Vagina (tissue), 2 donors: ENCODE results near the gene KIDINS220.

Experiments used
- POLR2A ChIP-seq, 2 donors: fragments of 450-650 bp; IDR thresholded peaks; one replicate each; pipeline ENCODE4 v1.6.1; 2017; ENCODE audit warnings: antibody characterized with exemption in 2 of 2, mild to moderate bottlenecking in 2 of 2, moderate library complexity in 2 of 2
- POLR2AphosphoS5 ChIP-seq, 2 donors: sonication (generic); formaldehyde crosslinking; IDR thresholded peaks; one replicate each; pipeline ENCODE4 v1.9.0; 2017; ENCODE audit warnings: antibody characterized with exemption in 2 of 2, mild to moderate bottlenecking in 2 of 2, low read depth in 1 of 2; ENCODE audit not compliant: insufficient read depth in 1 of 2
- TF ChIP-seq, protein P1 (sequence below), 3 experiments: fragments of 450-650 bp in 2 of 3; fragments of 200-600 bp in 1 of 3; sonication (generic) in 1 of 3; IDR thresholded peaks; one replicate each; pipeline ENCODE4 v1.5.1; 2017 to 2019; ENCODE audit warnings: antibody characterized with exemption in 3 of 3, mild to moderate bottlenecking in 2 of 3, moderate library complexity in 2 of 3

DNA sequence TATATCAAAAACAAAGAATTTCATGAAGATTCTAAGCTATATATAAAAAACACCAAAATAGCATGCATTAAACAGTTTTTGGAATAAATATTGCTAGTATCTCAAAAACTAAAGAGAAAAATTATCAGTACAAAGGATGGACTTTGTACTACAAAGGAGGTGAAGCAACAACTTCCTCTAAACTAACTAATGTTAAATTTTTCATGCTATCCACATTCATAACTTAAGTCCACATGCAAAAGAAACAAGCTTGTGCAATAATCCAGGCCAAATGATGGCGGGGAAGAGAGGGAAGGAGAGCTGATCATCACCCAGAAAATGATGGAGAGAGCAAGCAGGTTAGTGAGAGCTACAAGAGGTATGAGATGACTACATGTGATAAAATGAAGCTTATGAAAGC, 70.1 kb downstream of the KIDINS220 start:
- TF ChIP-seq, protein P1, sequence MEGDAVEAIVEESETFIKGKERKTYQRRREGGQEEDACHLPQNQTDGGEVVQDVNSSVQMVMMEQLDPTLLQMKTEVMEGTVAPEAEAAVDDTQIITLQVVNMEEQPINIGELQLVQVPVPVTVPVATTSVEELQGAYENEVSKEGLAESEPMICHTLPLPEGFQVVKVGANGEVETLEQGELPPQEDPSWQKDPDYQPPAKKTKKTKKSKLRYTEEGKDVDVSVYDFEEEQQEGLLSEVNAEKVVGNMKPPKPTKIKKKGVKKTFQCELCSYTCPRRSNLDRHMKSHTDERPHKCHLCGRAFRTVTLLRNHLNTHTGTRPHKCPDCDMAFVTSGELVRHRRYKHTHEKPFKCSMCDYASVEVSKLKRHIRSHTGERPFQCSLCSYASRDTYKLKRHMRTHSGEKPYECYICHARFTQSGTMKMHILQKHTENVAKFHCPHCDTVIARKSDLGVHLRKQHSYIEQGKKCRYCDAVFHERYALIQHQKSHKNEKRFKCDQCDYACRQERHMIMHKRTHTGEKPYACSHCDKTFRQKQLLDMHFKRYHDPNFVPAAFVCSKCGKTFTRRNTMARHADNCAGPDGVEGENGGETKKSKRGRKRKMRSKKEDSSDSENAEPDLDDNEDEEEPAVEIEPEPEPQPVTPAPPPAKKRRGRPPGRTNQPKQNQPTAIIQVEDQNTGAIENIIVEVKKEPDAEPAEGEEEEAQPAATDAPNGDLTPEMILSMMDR (IDR thresholded peaks at IDR 0.05), result no peak
- TF ChIP-seq POLR2A (IDR thresholded peaks at IDR 0.05) (no peak), POLR2AphosphoS5 (IDR thresholded peaks at IDR 0.05; ENCODE audit: insufficient read depth in 1 of 2, low read depth in 1 of 2) (no peak)
